Keratinocyte (primary cell): Measurements from ENCODE around the gene INHBE. TPM values are rescaled to one million over a fixed set of nuclear protein-coding genes. Genes with fewer than 3 reads are reported as not detected.
"Not testable (repeated sequence)": the region's sequence is repeated elsewhere in the genome, so short reads cannot be mapped to it uniquely, and the experiment has no call there.

Experiments used
- DNase-seq: peaks from one replicate; pipeline ENCODE4 v3.0.0-alpha.2; 2011; ENCODE audit warnings: low read depth, missing footprints, low spot score
- FAIRE-seq: peaks from 2 replicates; lab custom pipeline; 2011; peaks lifted over from hg19 to GRCh38; lab: Jason Lieb, UNC
- H2AFZ ChIP-seq: 2 replicates; pipeline ENCODE4 v1.6.0; 2012; ENCODE audit warnings: low read length, control low read depth, inconsistent platforms; ENCODE audit not compliant: control insufficient read depth
- H3K27ac ChIP-seq: 2 replicates; pipeline ENCODE4 v1.5.1; 2011; ENCODE audit warnings: low read length; ENCODE audit not compliant: control insufficient read depth, insufficient read depth
- H3K27me3 ChIP-seq: 3 replicates; pipeline ENCODE4 v1.6.0; 2011; ENCODE audit warnings: low read length; ENCODE audit not compliant: control insufficient read depth, insufficient read depth; ENCODE audit errors: extremely low read depth
- H3K36me3 ChIP-seq, 2 experiments: 2 replicates in 1 of 2; 3 replicates in 1 of 2; pipeline ENCODE4 v1.5.1; 2011; ENCODE audit warnings: low read length in 2 of 2, mild to moderate bottlenecking in 1 of 2; ENCODE audit not compliant: control insufficient read depth in 2 of 2, insufficient read depth in 2 of 2; ENCODE audit errors: extremely low read depth in 1 of 2
- H3K4me1 ChIP-seq: 3 replicates; pipeline ENCODE4 v1.5.1; 2011; ENCODE audit warnings: low read length; ENCODE audit not compliant: control insufficient read depth, insufficient read depth; ENCODE audit errors: extremely low read depth
- H3K4me2 ChIP-seq: 3 replicates; pipeline ENCODE4 v1.6.0; 2011; ENCODE audit warnings: low read depth, low read length; ENCODE audit not compliant: control insufficient read depth, insufficient read depth; ENCODE audit errors: extremely low read depth
- H3K4me3 ChIP-seq, 3 experiments: fragments of 200-600 bp in 1 of 3; sonication (generic) in 1 of 3; 2 replicates in 2 of 3; 3 replicates in 1 of 3; pipeline ENCODE4 v1.5.1; 2011 to 2016; ENCODE audit warnings: low read length in 3 of 3, mild to moderate bottlenecking in 3 of 3, control low read depth in 2 of 3, inconsistent platforms in 1 of 3, low read depth in 1 of 3, mixed read lengths in 1 of 3, mixed run types in 1 of 3, moderate library complexity in 1 of 3; ENCODE audit not compliant: control insufficient read depth in 2 of 3, insufficient read depth in 2 of 3; ENCODE audit errors: extremely low read depth in 1 of 3
- H3K79me2 ChIP-seq: 2 replicates; pipeline ENCODE4 v1.6.0; 2012; ENCODE audit warnings: low read length; ENCODE audit not compliant: control insufficient read depth, insufficient read depth
- H3K9ac ChIP-seq: 3 replicates; pipeline ENCODE4 v1.6.0; 2011; ENCODE audit warnings: low read length; ENCODE audit not compliant: control insufficient read depth, insufficient read depth; ENCODE audit errors: extremely low read depth
- H3K9me1 ChIP-seq: 3 replicates; pipeline ENCODE4 v1.6.0; 2011; ENCODE audit warnings: low read length; ENCODE audit not compliant: control insufficient read depth, insufficient read depth; ENCODE audit errors: extremely low read depth
- H3K9me3 ChIP-seq: 2 replicates; pipeline ENCODE4 v1.5.1; 2012; ENCODE audit warnings: low read depth, low read length; ENCODE audit not compliant: control insufficient read depth
- H4K20me1 ChIP-seq: 3 replicates; pipeline ENCODE4 v1.6.0; 2011; ENCODE audit warnings: low read length; ENCODE audit not compliant: control insufficient read depth, insufficient read depth; ENCODE audit errors: extremely low read depth
- CTCF ChIP-seq, 3 experiments: IDR thresholded peaks in 1 of 3; conservative IDR thresholded peaks in 1 of 3; optimal IDR thresholded peaks in 1 of 3; 2 replicates in 2 of 3; 3 replicates in 1 of 3; pipeline versions ENCODE3 to v1.5.1; 2011; ENCODE audit warnings: low read length in 3 of 3, mild to moderate bottlenecking in 3 of 3, moderate library complexity in 2 of 3, control low read depth in 1 of 3, inconsistent platforms in 1 of 3; ENCODE audit not compliant: insufficient read depth in 2 of 3; ENCODE audit errors: extremely low read depth in 1 of 3
- EZH2 ChIP-seq: IDR thresholded peaks from one replicate; pipeline ENCODE4 v1.6.1; 2012; ENCODE audit warnings: inconsistent platforms, mild to moderate bottlenecking, low read length, moderate library complexity
- dilution Hi-C: fragments of 300-500 bp; cut with MboI; formaldehyde crosslinking; loops from one replicate; pipeline ENCODE4 v1.7.0; 2020; ENCODE audit warnings: low sequenced_read_pairs; ENCODE audit not compliant: extremely low pct_ligation_motif_present
- polyA plus RNA-seq, 5 experiments: library from polyadenylated mRNA; depleted of rRNA in 3 of 5; stranded (reverse) in 3 of 5; stranded (forward) in 1 of 5; unstranded in 1 of 5; fragments of >200 nt; gene quantifications; 1 replicate in 1 of 5; 2 replicates in 3 of 5; 3 replicates in 1 of 5; pipeline versions ENCODE4 v1.2.1 to v1.2.3, GENCODE V29; 2011 to 2012; ENCODE audit warnings: missing spikeins in 2 of 5, low read depth in 1 of 5, low replicate concordance in 1 of 5

Gene INHBE
- polyA plus RNA-seq, 1 donor (not counting 4 experiments of a cell fraction or from before 2014, with no cell fraction given): not detected

GRCh38 chr12:57420482-57420881, 34.6 kb upstream of the INHBE start:
- FAIRE-seq (no peak), DNase-seq (no peak)
- peaks cover 24% of the 10 kb centered on the region for H3K79me2 ChIP-seq
- no peak overlapping the region for H2AFZ ChIP-seq
- H3K27ac ChIP-seq: no peak overlapping the region
- no peak for TF ChIP-seq CTCF (optimal IDR thresholded peaks at IDR 0.05 in 1 of 3, IDR thresholded peaks at IDR 0.05 in 1 of 3, conservative IDR thresholded peaks at IDR 0.05 in 1 of 3; ENCODE audit: extremely low read depth in 1 of 3, insufficient read depth in 2 of 3, low read length in 3 of 3)
- TF ChIP-seq EZH2: no peak
- no peak overlapping the region for H3K9ac ChIP-seq
- H3K27me3 ChIP-seq: no peaks in the 10 kb centered on the region
- H3K9me1 ChIP-seq: no peaks in the 10 kb centered on the region
- H3K4me3 ChIP-seq: no peak overlapping the region
- H3K4me2 ChIP-seq: no peak overlapping the region
- H4K20me1 ChIP-seq: no peaks in the 10 kb centered on the region
- H3K4me1 ChIP-seq: peaks cover 2% of the 10 kb centered on the region
- peaks cover 0 to 11% of the 10 kb centered on the region in 2 experiments for H3K36me3 ChIP-seq
- no peaks in the 10 kb centered on the region for H3K9me3 ChIP-seq
- dilution Hi-C loops: no loop called here

- H3K4me2 ChIP-seq, H3K27me3 ChIP-seq, dilution Hi-C loops, H2AFZ ChIP-seq, H3K36me3 ChIP-seq, H3K9me1 ChIP-seq, H3K4me1 ChIP-seq, H3K27ac ChIP-seq, FAIRE-seq, H4K20me1 ChIP-seq, DNase-seq, H3K9ac ChIP-seq, H3K9me3 ChIP-seq, H3K4me3 ChIP-seq: not testable (repeated sequence)
- peaks cover 37% of the 10 kb centered on the region for H3K79me2 ChIP-seq
These were observed 28.2 kb upstream of the INHBE start for GRCh38 chr12:57426948-57427347.

GRCh38 chr12:57428965-57429364, 26.1 kb upstream of the INHBE start:
- Histone ChIP-seq H3K9me3 (no peaks in the 10 kb centered on the region), H3K79me2 (peaks cover 37% of the 10 kb centered on the region), H3K4me2 (peak overlapping the region; percentile 100), H4K20me1 (no peaks in the 10 kb centered on the region), H2AFZ (no peak overlapping the region), H3K9me1 (no peaks in the 10 kb centered on the region), H3K4me1 (peaks cover 9% of the 10 kb centered on the region), H3K36me3 (peaks cover 0 to 9% of the 10 kb centered on the region in 2 experiments), H3K27ac (peak overlapping the region; percentile 93), H3K4me3 (peak overlapping the region in 1 of 3 experiments; percentile 78), H3K9ac (peak overlapping the region; percentile 93), H3K27me3 (no peaks in the 10 kb centered on the region)
- dilution Hi-C loops: no loop called here
- TF ChIP-seq CTCF (optimal IDR thresholded peaks at IDR 0.05 in 1 of 3, IDR thresholded peaks at IDR 0.05 in 1 of 3, conservative IDR thresholded peaks at IDR 0.05 in 1 of 3; ENCODE audit: extremely low read depth in 1 of 3, insufficient read depth in 2 of 3, low read length in 3 of 3): no peak
- no peak for TF ChIP-seq EZH2
- no peak for FAIRE-seq
- DNase-seq: no peak
